Skeletal muscle tissue (tissue), 4 donors: Measurements from ENCODE around the gene DUS4L. TPM values are rescaled to one million over a fixed set of nuclear protein-coding genes. Genes with fewer than 3 reads are reported as not detected.

Experiments
- H3K27ac ChIP-seq: one replicate; pipeline ENCODE4 v1.7.0; 2013; ENCODE audit warnings: mild to moderate bottlenecking, low read depth, low read length, inconsistent platforms
- H3K27me3 ChIP-seq, 3 donors: one replicate each; pipeline ENCODE4 v1.7.0; 2013; ENCODE audit warnings: low read length in 3 of 3; ENCODE audit not compliant: control insufficient read depth in 3 of 3, insufficient read depth in 3 of 3
- H3K36me3 ChIP-seq, 3 donors: one replicate each; pipeline ENCODE4 v1.7.0; 2013; ENCODE audit warnings: low read length in 3 of 3; ENCODE audit not compliant: control insufficient read depth in 3 of 3, insufficient read depth in 3 of 3
- H3K4me1 ChIP-seq, 3 donors: one replicate each; pipeline ENCODE4 v1.7.0; 2013; ENCODE audit warnings: low read length in 3 of 3, mild to moderate bottlenecking in 3 of 3; ENCODE audit not compliant: control insufficient read depth in 3 of 3, insufficient read depth in 3 of 3
- H3K4me3 ChIP-seq, 3 donors: one replicate each; pipeline ENCODE4 v1.7.0; 2013; ENCODE audit warnings: low read length in 3 of 3
- H3K9ac ChIP-seq, 3 donors: one replicate each; pipeline ENCODE4 v1.7.0; 2013; ENCODE audit warnings: low read length in 3 of 3, mild to moderate bottlenecking in 3 of 3, moderate library complexity in 2 of 3, low read depth in 1 of 3
- H3K9me3 ChIP-seq, 3 donors: one replicate each; pipeline ENCODE4 v1.7.0; 2013; ENCODE audit warnings: low read length in 3 of 3; ENCODE audit not compliant: control insufficient read depth in 3 of 3
- total RNA-seq: library from RNA; depleted of rRNA; stranded (reverse); fragments of >200 nt; gene quantifications from one replicate; pipeline ENCODE4 v1.2.3, GENCODE V29; 2014
- donor health status: Osteomylitis.

Gene DUS4L
- total RNA-seq, 1 donor from 2014 or later = 3.1 TPM

DNA sequence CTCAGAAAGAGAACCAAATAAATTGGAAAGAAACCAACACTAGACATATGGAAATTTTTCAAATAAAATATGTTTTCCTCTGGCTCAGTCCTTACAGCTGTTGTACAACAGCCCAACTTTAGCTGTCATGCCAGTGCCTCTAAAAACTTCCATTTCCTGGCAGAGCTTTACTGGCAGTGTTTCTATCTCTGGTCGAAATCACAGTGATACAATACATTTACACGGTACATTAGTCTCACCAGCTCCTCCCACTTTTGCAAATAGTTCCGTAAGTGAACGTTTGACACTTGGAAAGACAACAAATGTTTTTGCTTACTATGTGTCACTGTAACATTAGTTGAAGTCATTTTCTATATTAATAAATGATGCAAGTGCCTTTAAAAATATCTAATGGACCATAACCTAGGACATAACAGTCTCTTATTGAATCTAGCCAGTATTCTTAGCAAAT, 46.1 kb downstream of the DUS4L start:
- peaks cover 3 to 16% (median 12%) of the 10 kb centered on the region in 3 donors for H3K36me3 ChIP-seq
- peak overlapping the region in 2 of 3 donors; percentile 28 to 48 for H3K9ac ChIP-seq
- peak overlapping the region; percentile 69 for H3K27ac ChIP-seq
- H3K27me3 ChIP-seq = no peaks in the 10 kb centered on the region
- H3K4me1 ChIP-seq = peaks cover 0 to 8% (median 4%) of the 10 kb centered on the region in 3 donors
- H3K9me3 ChIP-seq = no peaks in the 10 kb centered on the region
- peak overlapping the region in 2 of 3 donors; percentile 7 to 53 for H3K4me3 ChIP-seq

- peaks cover 3 to 17% (median 15%) of the 10 kb centered on the region in 3 donors for H3K36me3 ChIP-seq
- H3K4me3 ChIP-seq = peak overlapping the region in 1 of 3 donors; percentile 53
Measured at GRCh38 chr7:107610323-107610722, 46.6 kb downstream of the DUS4L start.

GRCh38 chr7:107613439-107613838, 49.7 kb downstream of the DUS4L start:
- Histone ChIP-seq H3K4me3 (no peak overlapping the region), H3K4me1 (peaks cover 0 to 8% (median 4%) of the 10 kb centered on the region in 3 donors), H3K9ac (no peak overlapping the region), H3K27ac (no peak overlapping the region), H3K36me3 (peaks cover 8 to 30% (median 20%) of the 10 kb centered on the region in 3 donors), H3K27me3 (no peaks in the 10 kb centered on the region), H3K9me3 (no peaks in the 10 kb centered on the region)

More at GRCh38 chr7:107610323-107610722, 46.6 kb downstream of the DUS4L start:
- Histone ChIP-seq H3K9ac (peak overlapping the region in 1 of 3 donors; percentile 28), H3K9me3 (no peaks in the 10 kb centered on the region), H3K27me3 (no peaks in the 10 kb centered on the region), H3K27ac (peak overlapping the region; percentile 69), H3K4me1 (peaks cover 0 to 8% (median 4%) of the 10 kb centered on the region in 3 donors)

GRCh38 chr7:107613948-107614347, 50.2 kb downstream of the DUS4L start:
- Histone ChIP-seq H3K9me3 (no peaks in the 10 kb centered on the region), H3K27ac (no peak overlapping the region), H3K4me1 (peaks cover 0 to 7% (median 4%) of the 10 kb centered on the region in 3 donors), H3K9ac (no peak overlapping the region), H3K4me3 (no peak overlapping the region), H3K27me3 (no peaks in the 10 kb centered on the region), H3K36me3 (peaks cover 8 to 30% (median 21%) of the 10 kb centered on the region in 3 donors)

DNA sequence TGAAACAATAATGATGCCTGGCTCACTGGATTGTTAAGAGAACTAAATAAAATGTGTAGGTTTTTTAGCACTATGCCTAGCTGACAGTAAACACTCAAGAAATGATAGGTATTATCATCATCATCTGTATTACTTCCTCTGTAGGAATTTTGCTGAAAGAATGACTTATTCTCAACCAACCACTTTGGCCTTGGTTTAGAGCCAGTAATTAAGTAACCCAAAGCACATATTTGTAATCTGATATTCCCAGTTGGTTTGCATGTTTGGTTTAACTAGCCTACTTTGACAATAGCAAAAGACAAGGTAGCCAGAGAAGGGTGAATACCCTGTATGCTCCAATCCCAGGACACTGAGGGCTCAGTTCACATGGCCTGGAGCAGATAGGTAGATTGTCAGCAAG, 50.7 kb downstream of the DUS4L start:
- no peaks in the 10 kb centered on the region for H3K27me3 ChIP-seq
- H3K36me3 ChIP-seq = peaks cover 8 to 30% (median 21%) of the 10 kb centered on the region in 3 donors
- no peak overlapping the region for H3K27ac ChIP-seq
- no peaks in the 10 kb centered on the region for H3K9me3 ChIP-seq
- H3K4me3 ChIP-seq = no peak overlapping the region
- H3K9ac ChIP-seq = no peak overlapping the region
- peaks cover 0 to 4% (median 4%) of the 10 kb centered on the region in 3 donors for H3K4me1 ChIP-seq

DNA sequence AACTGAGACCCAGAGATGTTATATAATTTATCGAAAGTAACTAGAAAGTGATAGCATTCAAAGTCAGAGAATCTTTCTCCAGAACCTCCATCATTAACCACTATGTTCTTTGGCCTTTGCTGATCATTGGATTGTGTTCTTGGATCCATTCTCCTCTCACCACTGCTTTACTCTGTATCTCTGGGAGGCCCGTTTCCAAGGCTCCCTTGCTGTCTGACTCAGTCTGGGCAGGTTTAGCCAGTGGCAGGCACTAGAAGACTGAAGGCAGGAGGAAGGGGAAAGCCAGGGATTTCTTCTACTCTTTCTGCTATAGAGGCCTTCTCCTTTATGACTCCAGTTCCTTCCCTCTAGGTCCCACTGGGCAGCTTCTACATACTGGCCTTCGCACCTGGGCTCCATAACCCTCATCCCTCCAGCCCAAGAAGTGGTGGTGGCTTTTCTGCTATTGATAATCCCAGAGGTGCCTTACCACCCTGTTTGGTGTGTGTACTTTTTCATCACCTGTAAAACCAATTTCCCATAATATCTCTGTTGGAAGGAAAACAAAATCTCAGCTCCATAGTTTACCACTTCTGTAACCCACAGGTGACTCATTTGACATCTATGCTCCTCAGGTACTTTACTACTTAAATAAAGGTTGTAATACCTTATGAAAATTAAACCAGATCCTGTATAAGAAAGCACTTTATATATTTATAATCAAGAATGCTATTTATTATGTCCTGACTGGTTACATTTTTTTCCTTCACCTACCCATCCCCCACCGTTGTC, 52.3 kb downstream of the DUS4L start:
- Histone ChIP-seq H3K4me1 (peaks cover 0 to 4% (median 0%) of the 10 kb centered on the region in 3 donors), H3K9me3 (no peaks in the 10 kb centered on the region), H3K27me3 (no peaks in the 10 kb centered on the region), H3K27ac (no peak overlapping the region), H3K4me3 (no peak overlapping the region), H3K9ac (no peak overlapping the region), H3K36me3 (peaks cover 14 to 30% (median 27%) of the 10 kb centered on the region in 3 donors)

- Histone ChIP-seq H3K36me3 (peaks cover 7 to 19% (median 13%) of the 10 kb centered on the region in 3 donors), H3K4me3 (no peak overlapping the region), H3K27me3 (no peaks in the 10 kb centered on the region), H3K4me1 (no peaks in the 10 kb centered on the region), H3K27ac (no peak overlapping the region), H3K9ac (no peak overlapping the region), H3K9me3 (no peaks in the 10 kb centered on the region)
Measured at GRCh38 chr7:107622429-107622828, 58.7 kb downstream of the DUS4L start.

DNA sequence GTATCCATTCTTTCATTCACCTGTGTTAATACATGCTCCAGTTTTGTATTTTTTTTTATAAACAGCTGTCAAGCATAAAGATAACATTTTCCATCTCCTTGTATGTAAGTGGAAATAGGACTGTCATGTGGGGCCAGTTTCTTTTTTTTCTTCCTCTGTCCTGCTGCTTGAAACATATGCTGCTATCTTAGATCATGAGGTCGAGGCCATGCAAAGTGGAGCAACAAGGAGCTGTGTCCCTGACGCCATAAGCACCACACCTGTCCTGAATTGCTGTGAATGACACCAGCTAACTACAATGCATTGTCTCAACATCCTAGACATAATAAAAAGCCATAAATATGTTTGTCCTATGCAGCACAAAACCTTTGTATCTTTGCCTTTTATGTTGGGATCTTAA, 59.1 kb downstream of the DUS4L start:
- Histone ChIP-seq H3K36me3 (peaks cover 7 to 18% (median 13%) of the 10 kb centered on the region in 3 donors), H3K9me3 (no peaks in the 10 kb centered on the region), H3K4me3 (no peak overlapping the region), H3K4me1 (no peaks in the 10 kb centered on the region), H3K9ac (no peak overlapping the region), H3K27ac (no peak overlapping the region), H3K27me3 (no peaks in the 10 kb centered on the region)

DNA sequence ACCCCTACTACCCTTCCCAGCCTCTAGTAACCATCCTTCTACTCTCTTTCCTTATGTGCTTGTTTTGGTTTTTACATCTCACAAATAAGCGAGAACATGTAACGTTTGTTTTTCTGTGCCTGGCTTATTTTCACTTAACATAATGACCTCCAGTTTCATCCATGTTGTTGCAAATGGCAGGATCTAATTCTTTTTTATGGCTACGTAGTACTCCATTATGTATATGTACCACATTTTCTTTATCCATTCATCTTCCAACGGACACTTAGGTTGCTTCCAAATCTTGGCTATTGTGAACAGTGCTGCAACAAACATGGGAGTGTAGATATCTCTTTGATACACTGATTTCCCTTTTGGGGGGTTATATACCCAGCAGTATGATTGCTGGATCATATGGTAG, 63.2 kb downstream of the DUS4L start:
- no peak overlapping the region for H3K4me3 ChIP-seq
- H3K9ac ChIP-seq = no peak overlapping the region
- H3K27ac ChIP-seq = no peak overlapping the region
- H3K27me3 ChIP-seq = no peaks in the 10 kb centered on the region
- H3K36me3 ChIP-seq = peaks cover 0 to 10% (median 2%) of the 10 kb centered on the region in 3 donors
- H3K4me1 ChIP-seq = no peaks in the 10 kb centered on the region
- no peaks in the 10 kb centered on the region for H3K9me3 ChIP-seq
